ENCODE data around the gene IGSF3. TPM values are rescaled to one million over a fixed set of nuclear protein-coding genes. Genes with fewer than 3 reads are reported as not detected.

The IGSF3 gene
- total RNA-seq, 1 donor: 13.8 TPM

DNA sequence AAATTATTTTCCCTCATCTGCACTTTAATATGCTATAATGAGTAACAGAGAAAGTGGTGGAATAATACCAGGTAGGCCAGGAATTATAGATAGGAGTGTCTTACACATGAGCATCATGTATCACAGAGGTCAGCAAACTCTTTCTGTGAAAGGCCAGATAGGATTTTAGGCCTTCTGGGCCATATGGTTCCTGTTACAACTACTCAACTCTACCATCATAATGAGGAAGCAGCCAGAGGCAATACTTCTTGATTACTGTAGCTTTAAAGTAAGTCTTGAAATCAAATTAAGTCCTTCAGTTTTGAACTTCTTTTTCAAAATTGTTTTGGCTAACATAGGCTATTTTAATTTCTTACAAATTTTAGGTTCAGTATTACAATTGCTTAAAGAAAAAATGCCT is 32.1 kb upstream of the IGSF3 start:
- TF ChIP-seq, protein P1, sequence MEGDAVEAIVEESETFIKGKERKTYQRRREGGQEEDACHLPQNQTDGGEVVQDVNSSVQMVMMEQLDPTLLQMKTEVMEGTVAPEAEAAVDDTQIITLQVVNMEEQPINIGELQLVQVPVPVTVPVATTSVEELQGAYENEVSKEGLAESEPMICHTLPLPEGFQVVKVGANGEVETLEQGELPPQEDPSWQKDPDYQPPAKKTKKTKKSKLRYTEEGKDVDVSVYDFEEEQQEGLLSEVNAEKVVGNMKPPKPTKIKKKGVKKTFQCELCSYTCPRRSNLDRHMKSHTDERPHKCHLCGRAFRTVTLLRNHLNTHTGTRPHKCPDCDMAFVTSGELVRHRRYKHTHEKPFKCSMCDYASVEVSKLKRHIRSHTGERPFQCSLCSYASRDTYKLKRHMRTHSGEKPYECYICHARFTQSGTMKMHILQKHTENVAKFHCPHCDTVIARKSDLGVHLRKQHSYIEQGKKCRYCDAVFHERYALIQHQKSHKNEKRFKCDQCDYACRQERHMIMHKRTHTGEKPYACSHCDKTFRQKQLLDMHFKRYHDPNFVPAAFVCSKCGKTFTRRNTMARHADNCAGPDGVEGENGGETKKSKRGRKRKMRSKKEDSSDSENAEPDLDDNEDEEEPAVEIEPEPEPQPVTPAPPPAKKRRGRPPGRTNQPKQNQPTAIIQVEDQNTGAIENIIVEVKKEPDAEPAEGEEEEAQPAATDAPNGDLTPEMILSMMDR (IDR thresholded peaks at IDR 0.05; ENCODE audit: insufficient read depth, low read depth, low read length): no peak
- no peak for DNase-seq (ENCODE audit: low read depth)
- H3K4me3 ChIP-seq (ENCODE audit: low read depth, low read length): no peak overlapping the region

GRCh38 chr1:116698244-116698595 is 30.7 kb upstream of the IGSF3 start:
- TF ChIP-seq, protein P1 (IDR thresholded peaks at IDR 0.05; ENCODE audit: insufficient read depth, low read depth, low read length): no peak
- no peak for DNase-seq (ENCODE audit: low read depth)

GRCh38 chr1:116697548-116698243 is 30.2 kb upstream of the IGSF3 start:
- DNase-seq (ENCODE audit: low read depth): peak; percentile 26
- no peak overlapping the region for H3K4me3 ChIP-seq (ENCODE audit: low read depth, low read length)
- TF ChIP-seq, protein P1 (IDR thresholded peaks at IDR 0.05; ENCODE audit: insufficient read depth, low read depth, low read length): no peak

More at GRCh38 chr1:116698244-116698595, 30.7 kb upstream of the IGSF3 start:
- no peak overlapping the region for H3K4me3 ChIP-seq (ENCODE audit: low read depth, low read length)

DNA sequence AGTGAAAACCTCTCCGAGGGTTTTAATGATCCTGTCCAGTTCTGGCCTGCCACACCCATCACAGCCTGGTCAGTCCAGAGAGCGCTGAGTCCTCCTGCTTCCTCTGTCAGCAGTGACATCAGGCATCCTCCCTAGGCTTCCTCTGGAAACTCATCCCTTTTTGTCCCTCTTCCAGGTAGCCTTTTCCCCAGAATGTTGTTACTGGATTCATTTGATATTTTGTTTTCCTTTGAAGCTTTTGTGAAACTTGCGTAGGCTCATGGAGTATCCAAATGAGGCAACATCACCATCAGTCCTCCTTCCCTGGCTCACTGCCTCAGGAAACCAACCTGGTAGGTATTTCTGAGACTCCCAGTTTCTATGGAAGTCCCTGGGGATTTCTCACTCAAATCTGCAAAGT is 27.0 kb upstream of the IGSF3 start:
- TF ChIP-seq, protein P1 (IDR thresholded peaks at IDR 0.05; ENCODE audit: insufficient read depth, low read depth, low read length): no peak
- no peak for DNase-seq (ENCODE audit: low read depth)
- no peak overlapping the region for H3K4me3 ChIP-seq (ENCODE audit: low read depth, low read length)

- H3K4me3 ChIP-seq (ENCODE audit: low read depth, low read length): no peak overlapping the region
- TF ChIP-seq, protein P1 (IDR thresholded peaks at IDR 0.05; ENCODE audit: insufficient read depth, low read depth, low read length): no peak
- DNase-seq (ENCODE audit: low read depth): peak; percentile 50
Measured at GRCh38 chr1:116693759-116694480, 26.4 kb upstream of the IGSF3 start.

- H3K4me3 ChIP-seq (ENCODE audit: low read depth, low read length): no peak overlapping the region
- TF ChIP-seq, protein P1 (IDR thresholded peaks at IDR 0.05; ENCODE audit: insufficient read depth, low read depth, low read length): no peak
- DNase-seq (ENCODE audit: low read depth): no peak
Measured at GRCh38 chr1:116692879-116693278, 25.3 kb upstream of the IGSF3 start.

Data from fibroblast of villous mesenchyme (primary cell).